T-helper 1 cell treated with Interleukin-12 subunit alpha and Interleukin-12 subunit beta and Interleukin-4 antibody, amounts not matched to agents 30 ng/mL and 1 ng/mL, for 36 hours (primary cell): ENCODE results near the gene XKR3. TPM values are rescaled to one million over a fixed set of nuclear protein-coding genes. Genes with fewer than 3 reads are reported as not detected.
"Not testable (repeated sequence)": the region's sequence is repeated elsewhere in the genome, so short reads cannot be mapped to it uniquely, and the experiment has no call there.

Source experiments
- intact Hi-C: fragments of 100-400 bp; cut with micrococcal nuclease; formaldehyde crosslinking; loops from one replicate; pipeline ENCODE4 v1.15.1; 2024
- total RNA-seq: library from RNA; stranded (reverse); gene quantifications from 2 replicates; pipeline ENCODE4 v1.2.3, GENCODE V29; 2022

The XKR3 gene
- total RNA-seq, 1 donor from 2014 or later: not detected

- intact Hi-C loops: not testable (repeated sequence)
These were observed 76.9 kb downstream of the XKR3 start for GRCh38 chr22:16748160-16748929.

- intact Hi-C loops: not testable (repeated sequence)
These were observed 77.7 kb downstream of the XKR3 start for GRCh38 chr22:16747266-16748159.

GRCh38 chr22:16734271-16734670 is 90.9 kb downstream of the XKR3 start:
- intact Hi-C loops: not testable (repeated sequence)

Other genes with a start within 250 kb of the XKR3 start
- gene CCT8L2, start 232.6 kb downstream of the XKR3 start, total RNA-seq: not detected in 2 replicates
- not detected in 2 replicates for gene GAB4, start 182.8 kb upstream of the XKR3 start, total RNA-seq